Vagina (tissue), 2 donors: Measurements from ENCODE around the gene TTLL3. TPM values are rescaled to one million over a fixed set of nuclear protein-coding genes. Genes with fewer than 3 reads are reported as not detected.
A peak's percentile ranks its signal among the peaks of the same experiment; 100 is the strongest.

Experiments
- DNase-seq, 2 donors: peaks; one replicate each; pipeline ENCODE4 v3.0.0-alpha.2; 2017; ENCODE audit errors: extremely low spot score in 2 of 2
- H3K27ac ChIP-seq: fragments of 200-600 bp; sonication (generic); one replicate; pipeline ENCODE4 v1.5.1; 2019
- H3K27me3 ChIP-seq: fragments of 200-600 bp; sonication (generic); one replicate; pipeline ENCODE4 v1.5.1; 2019
- H3K36me3 ChIP-seq, 2 donors: fragments of 200-600 bp; sonication (generic); one replicate each; pipeline ENCODE4 v1.5.1; 2017 to 2019
- H3K4me1 ChIP-seq: fragments of 200-600 bp; sonication (generic); one replicate; pipeline ENCODE4 v1.5.1; 2019
- H3K4me3 ChIP-seq, 2 donors: fragments of 200-600 bp; sonication (generic); 1 replicate in 1 of 2; 2 replicates in 1 of 2; pipeline ENCODE4 v1.5.1; 2016 to 2019
- H3K9me3 ChIP-seq: fragments of 200-600 bp; sonication (generic); one replicate; pipeline ENCODE4 v1.5.1; 2019
- CTCF ChIP-seq, 3 experiments: fragments of 450-650 bp in 2 of 3; fragments of 200-600 bp in 1 of 3; sonication (generic) in 1 of 3; IDR thresholded peaks; one replicate each; pipeline ENCODE4 v1.5.1; 2017 to 2019; ENCODE audit warnings: antibody characterized with exemption in 3 of 3, mild to moderate bottlenecking in 2 of 3, moderate library complexity in 2 of 3
- POLR2A ChIP-seq, 2 donors: fragments of 450-650 bp; IDR thresholded peaks; one replicate each; pipeline ENCODE4 v1.6.1; 2017; ENCODE audit warnings: antibody characterized with exemption in 2 of 2, mild to moderate bottlenecking in 2 of 2, moderate library complexity in 2 of 2
- POLR2AphosphoS5 ChIP-seq, 2 donors: sonication (generic); formaldehyde crosslinking; IDR thresholded peaks; one replicate each; pipeline ENCODE4 v1.9.0; 2017; ENCODE audit warnings: antibody characterized with exemption in 2 of 2, mild to moderate bottlenecking in 2 of 2, low read depth in 1 of 2; ENCODE audit not compliant: insufficient read depth in 1 of 2
- intact Hi-C: fragments of 100-400 bp; cut with DNase I; formaldehyde crosslinking; loops from one replicate; pipeline ENCODE4 v1.15.1; 2023
- total RNA-seq: library from RNA; depleted of rRNA; stranded (reverse); fragments of >200 nt; gene quantifications from one replicate; pipeline ENCODE4 v1.2.3, GENCODE V29; 2016

The TTLL3 gene
- total RNA-seq, 1 donor from 2014 or later, result 73.4 TPM

- intact Hi-C loops, result no loop called here
- H3K36me3 ChIP-seq, result peaks cover 0 to 47% of the 10 kb centered on the region in 2 donors
- no peak for TF ChIP-seq POLR2A (IDR thresholded peaks at IDR 0.05)
- TF ChIP-seq POLR2AphosphoS5 (IDR thresholded peaks at IDR 0.05; ENCODE audit: insufficient read depth in 1 of 2, low read depth in 1 of 2), result no peak
- TF ChIP-seq CTCF (IDR thresholded peaks at IDR 0.05), result no peak
Observed at GRCh38 chr3:9834520-9835380, 24.7 kb downstream of the TTLL3 start.

GRCh38 chr3:9837701-9838582 is 27.9 kb downstream of the TTLL3 start:
- H3K9me3 ChIP-seq, result no peaks in the 10 kb centered on the region
- DNase-seq, result no peak
- no peaks in the 10 kb centered on the region for H3K27me3 ChIP-seq
- peaks cover 0 to 55% of the 10 kb centered on the region in 2 donors for H3K36me3 ChIP-seq
- H3K4me3 ChIP-seq, result no peak overlapping the region
- intact Hi-C loops, result no loop called here
- no peak overlapping the region for H3K27ac ChIP-seq
- TF ChIP-seq CTCF (IDR thresholded peaks at IDR 0.05) (no peak), POLR2A (IDR thresholded peaks at IDR 0.05) (no peak), POLR2AphosphoS5 (IDR thresholded peaks at IDR 0.05; ENCODE audit: insufficient read depth in 1 of 2, low read depth in 1 of 2) (no peak)
- H3K4me1 ChIP-seq, result peaks cover 9% of the 10 kb centered on the region

More at GRCh38 chr3:9834520-9835380, 24.7 kb downstream of the TTLL3 start:
- Histone ChIP-seq H3K4me3 (no peak overlapping the region), H3K4me1 (no peaks in the 10 kb centered on the region), H3K27ac (no peak overlapping the region), H3K27me3 (no peaks in the 10 kb centered on the region), H3K9me3 (no peaks in the 10 kb centered on the region)
- no peak for DNase-seq

GRCh38 chr3:9838856-9839255 is 28.8 kb downstream of the TTLL3 start:
- DNase-seq, result no peak
- H3K4me3 ChIP-seq, result no peak overlapping the region
- peaks cover 0 to 47% of the 10 kb centered on the region in 2 donors for H3K36me3 ChIP-seq
- no peak overlapping the region for H3K27ac ChIP-seq
- TF ChIP-seq POLR2AphosphoS5 (IDR thresholded peaks at IDR 0.05; ENCODE audit: insufficient read depth in 1 of 2, low read depth in 1 of 2) (no peak), POLR2A (IDR thresholded peaks at IDR 0.05) (no peak)
- H3K9me3 ChIP-seq, result no peaks in the 10 kb centered on the region
- intact Hi-C loops, result no loop called here
- H3K27me3 ChIP-seq, result no peaks in the 10 kb centered on the region
- peaks cover 13% of the 10 kb centered on the region for H3K4me1 ChIP-seq

GRCh38 chr3:9841015-9841414 is 31.0 kb downstream of the TTLL3 start:
- DNase-seq, result no peak
- Histone ChIP-seq H3K4me1 (peaks cover 22% of the 10 kb centered on the region), H3K27ac (no peak overlapping the region), H3K27me3 (no peaks in the 10 kb centered on the region), H3K4me3 (no peak overlapping the region), H3K9me3 (no peaks in the 10 kb centered on the region), H3K36me3 (peaks cover 0 to 30% of the 10 kb centered on the region in 2 donors)
- TF ChIP-seq POLR2AphosphoS5 (IDR thresholded peaks at IDR 0.05; ENCODE audit: insufficient read depth in 1 of 2, low read depth in 1 of 2), result no peak
- TF ChIP-seq POLR2A (IDR thresholded peaks at IDR 0.05), result no peak
- no peak for TF ChIP-seq CTCF (IDR thresholded peaks at IDR 0.05)
- intact Hi-C loops, result loop anchor here (5.0 kb wide), 1 partner anchor 91 kb away; the partner anchor contains the start of gene CRELD1

GRCh38 chr3:9843715-9844438 is 33.8 kb downstream of the TTLL3 start, which contains the start of gene RPUSD3:
RPUSD3 (minus strand) TSS chr3:9844008; CDS start chr3:9843990, 18 bp downstream.
- peaks cover 0 to 23% of the 10 kb centered on the region in 2 donors for H3K36me3 ChIP-seq
- TF ChIP-seq CTCF (IDR thresholded peaks at IDR 0.05) (no peak), POLR2AphosphoS5 (IDR thresholded peaks at IDR 0.05; ENCODE audit: insufficient read depth in 1 of 2, low read depth in 1 of 2) (peak; percentile 94 to 95), POLR2A (IDR thresholded peaks at IDR 0.05) (peak in 1 of 2 donors; percentile 61)
- H3K27ac ChIP-seq, result peak within 1 kb of the TSS; percentile 70
- intact Hi-C loops, result loop anchor here (5.0 kb wide), 1 partner anchor 88 kb away; the partner anchor contains the start of gene CRELD1
- H3K9me3 ChIP-seq, result no peaks in the 10 kb centered on the region
- peak in 1 of 2 donors; percentile 96 for DNase-seq
- peak within 1 kb of the TSS; percentile 69 to 83 for H3K4me3 ChIP-seq
- no peaks in the 10 kb centered on the region for H3K27me3 ChIP-seq
- H3K4me1 ChIP-seq, result peaks cover 22% of the 10 kb centered on the region
